HEK293T (cell line): ENCODE measurements around the gene ATG16L2.

Experiments
- CTCF ChIA-PET: fragments of 350-600 bp; formaldehyde crosslinking; extraction: SDS; loops from one replicate; lab custom pipeline; 2021; ENCODE audit warnings: antibody characterized with exemption, inconsistent platforms; lab: Yijun Ruan, JAX
- POLR2A ChIA-PET: fragments of 350-600 bp; formaldehyde crosslinking; extraction: SDS; loops from one replicate; lab custom pipeline; 2020; ENCODE audit warnings: antibody characterized with exemption, inconsistent platforms; lab: Yijun Ruan, JAX
- DNase-seq: peaks from one replicate; pipeline ENCODE4 v3.0.0; 2012; ENCODE audit warnings: mixed read lengths; ENCODE audit errors: extremely low spot score
- ARNT ChIP-seq: fragments of 450-650 bp; IDR thresholded peaks from 2 replicates; pipeline ENCODE4 v1.6.1; 2017; ENCODE audit warnings: mild to moderate bottlenecking
- BHLHE40 ChIP-seq: fragments of 450-650 bp; IDR thresholded peaks from 2 replicates; pipeline ENCODE4 v1.6.1; 2016; ENCODE audit warnings: mild to moderate bottlenecking, moderate library complexity, borderline replicate concordance
- CTBP1 ChIP-seq: fragments of 450-650 bp; IDR thresholded peaks from 2 replicates; pipeline ENCODE4 v1.6.1; 2016; ENCODE audit warnings: borderline replicate concordance
- ELF4 ChIP-seq: fragments of 450-650 bp; IDR thresholded peaks from 2 replicates; pipeline ENCODE4 v1.6.1; 2017; ENCODE audit warnings: antibody characterized with exemption
- FOXA1 ChIP-seq: fragments of 450-650 bp; IDR thresholded peaks from 2 replicates; pipeline ENCODE4 v1.6.1; 2016; ENCODE audit warnings: mild to moderate bottlenecking
- FOXK2 ChIP-seq: fragments of 450-650 bp; IDR thresholded peaks from 2 replicates; pipeline ENCODE4 v1.6.1; 2016; ENCODE audit warnings: mild to moderate bottlenecking
- FOXM1 ChIP-seq: fragments of 450-650 bp; IDR thresholded peaks from 2 replicates; pipeline ENCODE4 v1.6.1; 2017; ENCODE audit warnings: mild to moderate bottlenecking, borderline replicate concordance
- HDGF ChIP-seq: fragments of 450-650 bp; IDR thresholded peaks from 2 replicates; pipeline ENCODE4 v1.6.1; 2017; ENCODE audit warnings: antibody characterized with exemption, borderline replicate concordance
- L3MBTL2 ChIP-seq: fragments of 450-650 bp; conservative IDR thresholded peaks from 2 replicates; pipeline ENCODE4 v1.6.1; 2016; ENCODE audit warnings: mild to moderate bottlenecking
- LEF1 ChIP-seq: fragments of 450-650 bp; IDR thresholded peaks from 2 replicates; pipeline ENCODE4 v1.6.1; 2017; ENCODE audit warnings: mild to moderate bottlenecking, borderline replicate concordance
- NFRKB ChIP-seq: fragments of 450-650 bp; IDR thresholded peaks from 2 replicates; pipeline ENCODE4 v1.6.1; 2016; ENCODE audit warnings: mild to moderate bottlenecking, moderate library complexity
- PKNOX1 ChIP-seq: fragments of 450-650 bp; IDR thresholded peaks from 2 replicates; pipeline ENCODE4 v1.6.1; 2016
- SP1 ChIP-seq: fragments of 450-650 bp; IDR thresholded peaks from 2 replicates; pipeline ENCODE4 v1.6.1; 2017
- SUZ12 ChIP-seq: fragments of 450-650 bp; IDR thresholded peaks from 2 replicates; pipeline ENCODE4 v1.6.1; 2016; ENCODE audit warnings: mild to moderate bottlenecking
- TARDBP ChIP-seq: fragments of 450-650 bp; IDR thresholded peaks from 2 replicates; pipeline ENCODE4 v1.6.1; 2016
- ZNF384 ChIP-seq: fragments of 450-650 bp; IDR thresholded peaks from 2 replicates; pipeline ENCODE4 v1.6.1; 2016

ATG16L2 gene

GRCh38 chr11:72836111-72836510 is 21.9 kb downstream of the ATG16L2 start:
- TF ChIP-seq ARNT = no peak
- TF ChIP-seq FOXA1 = no peak
- no peak for TF ChIP-seq FOXM1
- no peak for TF ChIP-seq NFRKB
- TF ChIP-seq SP1 = no peak
- TF ChIP-seq BHLHE40 = no peak
- TF ChIP-seq SUZ12 = no peak
- no peak for TF ChIP-seq CTBP1
- no peak for DNase-seq
- CTCF ChIA-PET = interaction anchor here (1.5 kb wide), 1 partner anchor 23 kb away, joined by 3 read pairs; no protein-coding TSS in a partner anchor
- POLR2A ChIA-PET = interaction anchor here (1.1 kb wide), 1 partner anchor 306 kb away, joined by 3 read pairs; the partner anchor contains the start of gene FCHSD2

- no peak for TF ChIP-seq L3MBTL2
- no peak for TF ChIP-seq FOXM1
- no peak for TF ChIP-seq SUZ12
- no peak for TF ChIP-seq TARDBP
- no peak for TF ChIP-seq ZNF384
- TF ChIP-seq PKNOX1 = no peak
- TF ChIP-seq NFRKB = no peak
- TF ChIP-seq BHLHE40 = no peak
- no peak for TF ChIP-seq SP1
- no peak for TF ChIP-seq FOXK2
- TF ChIP-seq ARNT = no peak
- TF ChIP-seq CTBP1 = no peak
- no peak for TF ChIP-seq LEF1
- TF ChIP-seq HDGF = no peak
- TF ChIP-seq FOXA1 = no peak
- no peak for TF ChIP-seq ELF4
- no peak for DNase-seq
- CTCF ChIA-PET = no interaction called here
- POLR2A ChIA-PET = no interaction called here
These were observed 24.6 kb downstream of the ATG16L2 start for GRCh38 chr11:72838691-72839305.

- POLR2A ChIA-PET = interaction anchor here (0.9 kb wide), 1 partner anchor 351 kb away, joined by 3 read pairs; no protein-coding TSS in a partner anchor
- DNase-seq = no peak
- no peak for TF ChIP-seq ARNT
- TF ChIP-seq ELF4 = no peak
- no peak for TF ChIP-seq CTBP1
- no peak for TF ChIP-seq TARDBP
- TF ChIP-seq L3MBTL2 = no peak
- no peak for TF ChIP-seq FOXM1
- TF ChIP-seq NFRKB = no peak
- TF ChIP-seq LEF1 = no peak
- TF ChIP-seq SUZ12 = no peak
- no peak for TF ChIP-seq HDGF
- TF ChIP-seq FOXK2 = no peak
- CTCF ChIA-PET = no interaction called here
These were observed 26.6 kb downstream of the ATG16L2 start for GRCh38 chr11:72840780-72841179.

- ChIA-PET CTCF (no interaction called here), POLR2A (interaction anchor here (0.9 kb wide), 1 partner anchor 350 kb away, joined by 3 read pairs; no protein-coding TSS in a partner anchor)
- TF ChIP-seq TARDBP (no peak), CTBP1 (no peak), FOXM1 (no peak)
- DNase-seq = no peak
These were observed 27.2 kb downstream of the ATG16L2 start for GRCh38 chr11:72841397-72841796.

GRCh38 chr11:72842126-72842525 is 27.9 kb downstream of the ATG16L2 start:
- ChIA-PET CTCF (no interaction called here), POLR2A (no interaction called here)
- DNase-seq = no peak
- no peak for TF ChIP-seq CTBP1
- TF ChIP-seq FOXK2 = no peak
- no peak for TF ChIP-seq FOXA1
- TF ChIP-seq ELF4 = no peak
- no peak for TF ChIP-seq L3MBTL2

GRCh38 chr11:72842653-72843330 is 28.6 kb downstream of the ATG16L2 start:
- DNase-seq = no peak
- TF ChIP-seq NFRKB = no peak
- TF ChIP-seq FOXA1 = no peak
- TF ChIP-seq TARDBP = no peak
- no peak for TF ChIP-seq HDGF
- TF ChIP-seq CTBP1 = no peak
- TF ChIP-seq SUZ12 = no peak
- TF ChIP-seq ELF4 = no peak
- TF ChIP-seq ZNF384 = no peak
- TF ChIP-seq BHLHE40 = no peak
- TF ChIP-seq FOXM1 = no peak
- no peak for TF ChIP-seq FOXK2
- no peak for TF ChIP-seq LEF1
- no peak for TF ChIP-seq ARNT
- no peak for TF ChIP-seq PKNOX1
- TF ChIP-seq L3MBTL2 = no peak
- TF ChIP-seq SP1 = no peak
- ChIA-PET POLR2A (no interaction called here), CTCF (no interaction called here)

GRCh38 chr11:72844356-72844755 is 30.1 kb downstream of the ATG16L2 start:
- CTCF ChIA-PET = no interaction called here
- TF ChIP-seq FOXK2 = no peak
- no peak for TF ChIP-seq NFRKB
- TF ChIP-seq L3MBTL2 = no peak
- POLR2A ChIA-PET = no interaction called here
- no peak for DNase-seq
